Measurements from ENCODE around the gene TM4SF4.

DNA sequence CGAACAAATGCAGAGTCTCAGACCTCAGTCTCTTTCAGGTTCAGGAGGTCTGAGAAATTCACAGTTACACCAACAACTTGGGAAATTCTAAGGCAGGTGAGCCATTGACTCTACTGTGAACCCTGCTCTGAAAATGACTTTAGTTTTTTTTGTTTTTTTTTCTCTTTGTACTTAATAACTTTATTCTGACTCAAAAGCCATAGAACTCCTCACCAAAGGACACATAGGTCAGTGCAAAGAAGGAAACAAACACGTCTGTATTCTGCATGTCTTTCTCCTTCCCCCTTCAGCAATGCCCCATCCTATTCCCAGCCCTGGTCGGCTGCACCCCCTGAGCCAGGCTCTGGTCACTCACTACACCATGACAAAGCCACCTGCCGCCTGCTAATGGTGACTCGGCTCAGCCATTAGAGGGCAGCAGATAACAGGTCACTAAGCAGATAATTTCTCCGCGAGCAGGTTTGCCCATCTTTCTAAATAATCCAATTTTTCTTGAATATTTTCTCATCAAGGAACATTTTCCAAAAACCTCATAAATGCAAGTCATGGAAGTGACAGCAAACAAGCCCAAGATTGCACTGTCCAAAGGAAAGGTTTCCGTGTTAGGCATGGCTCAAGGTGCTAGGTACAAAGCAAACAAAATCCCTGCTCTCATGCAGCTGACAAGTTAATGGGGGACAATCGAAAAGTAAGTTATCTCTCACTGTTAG lies 37.7 kb downstream of the TM4SF4 start:
- TF ChIP-seq ISL1 (CRISPR knock-in tag; IDR thresholded peaks at IDR 0.05) = no peak
- TF ChIP-seq PPARA (CRISPR knock-in tag; IDR thresholded peaks at IDR 0.05; ENCODE audit: borderline replicate concordance) = no peak
- no peak for TF ChIP-seq TCF4 (CRISPR knock-in tag; IDR thresholded peaks at IDR 0.05; ENCODE audit: borderline replicate concordance)
- TF ChIP-seq ZC3H10 (CRISPR knock-in tag; IDR thresholded peaks at IDR 0.05) = no peak
- TF ChIP-seq ZNF565 (CRISPR knock-in tag; conservative IDR thresholded peaks at IDR 0.05; ENCODE audit: low read depth) = no peak
- TF ChIP-seq, protein P1, sequence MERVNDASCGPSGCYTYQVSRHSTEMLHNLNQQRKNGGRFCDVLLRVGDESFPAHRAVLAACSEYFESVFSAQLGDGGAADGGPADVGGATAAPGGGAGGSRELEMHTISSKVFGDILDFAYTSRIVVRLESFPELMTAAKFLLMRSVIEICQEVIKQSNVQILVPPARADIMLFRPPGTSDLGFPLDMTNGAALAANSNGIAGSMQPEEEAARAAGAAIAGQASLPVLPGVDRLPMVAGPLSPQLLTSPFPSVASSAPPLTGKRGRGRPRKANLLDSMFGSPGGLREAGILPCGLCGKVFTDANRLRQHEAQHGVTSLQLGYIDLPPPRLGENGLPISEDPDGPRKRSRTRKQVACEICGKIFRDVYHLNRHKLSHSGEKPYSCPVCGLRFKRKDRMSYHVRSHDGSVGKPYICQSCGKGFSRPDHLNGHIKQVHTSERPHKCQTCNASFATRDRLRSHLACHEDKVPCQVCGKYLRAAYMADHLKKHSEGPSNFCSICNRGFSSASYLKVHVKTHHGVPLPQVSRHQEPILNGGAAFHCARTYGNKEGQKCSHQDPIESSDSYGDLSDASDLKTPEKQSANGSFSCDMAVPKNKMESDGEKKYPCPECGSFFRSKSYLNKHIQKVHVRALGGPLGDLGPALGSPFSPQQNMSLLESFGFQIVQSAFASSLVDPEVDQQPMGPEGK (CRISPR knock-in tag; IDR thresholded peaks at IDR 0.05; ENCODE audit: borderline replicate concordance) = no peak
- no peak for TF ChIP-seq SNAI2 (CRISPR knock-in tag; IDR thresholded peaks at IDR 0.05)
- TF ChIP-seq OSR1 (CRISPR knock-in tag; IDR thresholded peaks at IDR 0.05) = no peak
